Inferior parietal cortex (tissue), 1 donor: Measurements from ENCODE around the gene GRIA2.
"Not testable (repeated sequence)": the region's sequence is repeated elsewhere in the genome, so short reads cannot be mapped to it uniquely, and the experiment has no call there.

ENCODE experiments used
- DNase-seq: peaks from one replicate; pipeline ENCODE4 v3.0.0-alpha.2; 2016; ENCODE audit errors: extremely low spot score

Gene GRIA2

DNA sequence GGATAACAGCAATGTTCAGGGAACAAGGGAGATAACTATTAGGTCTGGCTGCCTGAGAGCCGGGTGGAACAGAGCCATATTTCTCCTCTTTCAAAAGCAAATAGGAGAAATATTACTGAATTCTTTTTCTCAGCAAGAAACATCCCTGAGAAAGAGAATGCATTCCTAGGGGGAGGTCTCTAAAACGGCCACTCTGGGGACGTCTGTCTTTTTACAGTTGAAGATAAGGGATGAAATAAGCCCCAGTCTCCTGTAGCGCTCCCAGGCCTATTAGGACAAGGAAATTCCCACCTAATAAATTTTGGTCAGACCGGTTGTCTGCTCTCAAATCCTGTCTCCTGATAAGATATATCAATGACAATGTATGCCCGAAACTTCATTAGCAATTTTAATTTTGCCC is 37.6 kb downstream of the GRIA2 start:
- not testable (repeated sequence) for DNase-seq

- no peak for DNase-seq
Measured at GRCh38 chr4:157265281-157265680, 44.8 kb downstream of the GRIA2 start.

GRCh38 chr4:157270108-157270507 is 49.6 kb downstream of the GRIA2 start:
- DNase-seq, result no peak

DNA sequence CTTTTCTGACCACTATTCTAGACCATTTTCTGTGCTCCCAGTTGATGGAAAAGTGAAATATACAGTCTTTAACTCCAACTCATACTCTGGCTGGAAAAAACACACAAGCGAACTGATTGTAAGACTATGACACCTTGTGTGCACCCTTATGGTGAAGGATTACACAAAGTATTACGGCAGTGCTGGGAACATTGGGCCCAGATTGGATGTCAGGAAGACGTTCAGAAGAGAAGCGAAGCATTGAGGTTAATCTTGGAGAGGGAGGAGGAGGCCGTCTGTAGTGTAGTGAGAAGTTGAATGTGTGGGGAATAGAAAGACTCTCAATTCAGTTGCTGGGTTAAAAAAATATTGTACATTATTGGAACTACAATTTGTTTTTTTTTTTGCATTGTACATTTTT is 50.0 kb downstream of the GRIA2 start:
- no peak for DNase-seq

DNA sequence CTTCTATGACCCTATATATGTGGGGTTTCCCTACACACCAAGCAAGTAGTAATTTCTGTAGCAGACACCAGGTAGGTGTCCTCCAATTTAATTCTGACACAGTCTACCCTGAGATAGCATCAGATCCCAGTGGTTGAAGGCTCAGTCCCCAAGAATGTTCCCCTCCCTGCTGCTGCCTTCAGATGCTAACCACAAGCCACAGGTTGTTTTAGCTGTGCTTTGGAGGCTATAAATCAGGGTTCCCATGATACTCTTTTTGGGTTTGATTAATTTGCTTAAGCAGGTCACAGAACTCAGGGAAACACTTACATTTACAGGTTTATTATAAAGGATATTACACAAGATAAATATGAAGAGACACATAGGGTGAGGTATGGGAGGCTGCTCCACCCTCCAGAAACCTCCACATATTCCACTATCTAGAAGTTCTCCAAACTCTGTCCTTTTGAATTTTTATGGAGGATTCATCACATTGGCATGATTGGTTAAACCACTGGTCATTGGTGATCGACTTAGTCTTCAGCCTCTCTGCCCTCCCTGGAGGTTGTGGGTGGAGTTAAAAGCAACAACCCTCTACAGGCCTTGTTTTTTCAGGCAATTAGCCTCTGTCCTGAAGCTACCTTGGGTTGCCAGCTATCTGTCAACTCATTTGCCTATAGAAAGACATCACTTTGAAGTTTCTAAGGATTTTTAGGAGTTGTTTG is 50.8 kb downstream of the GRIA2 start:
- DNase-seq, result no peak

- DNase-seq, result no peak
Measured at GRCh38 chr4:157280673-157281072, 60.1 kb downstream of the GRIA2 start.

- no peak for DNase-seq
Measured at GRCh38 chr4:157282019-157282418, 61.5 kb downstream of the GRIA2 start.

DNA sequence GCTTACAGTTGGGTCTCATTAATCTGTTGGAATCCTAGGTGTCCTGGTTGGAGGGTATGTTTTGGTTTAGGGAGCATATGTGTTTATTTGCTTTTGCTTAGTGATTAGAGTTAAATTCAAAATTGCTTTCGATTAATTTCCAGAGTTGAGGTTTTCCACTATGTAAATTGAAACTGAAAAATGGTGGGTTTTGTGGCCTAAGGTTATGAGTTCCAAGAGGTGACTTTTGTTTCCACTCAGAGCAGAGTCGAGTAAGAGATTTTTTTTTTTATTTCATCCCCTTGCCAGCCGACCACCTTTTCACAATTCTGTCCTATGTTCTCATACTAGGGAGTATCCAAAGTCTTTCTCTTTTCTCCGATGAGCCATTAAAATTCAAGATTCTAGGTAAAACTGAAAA is 66.9 kb downstream of the GRIA2 start:
- no peak for DNase-seq

- DNase-seq, result no peak
Measured at GRCh38 chr4:157290622-157291021, 70.1 kb downstream of the GRIA2 start.

DNA sequence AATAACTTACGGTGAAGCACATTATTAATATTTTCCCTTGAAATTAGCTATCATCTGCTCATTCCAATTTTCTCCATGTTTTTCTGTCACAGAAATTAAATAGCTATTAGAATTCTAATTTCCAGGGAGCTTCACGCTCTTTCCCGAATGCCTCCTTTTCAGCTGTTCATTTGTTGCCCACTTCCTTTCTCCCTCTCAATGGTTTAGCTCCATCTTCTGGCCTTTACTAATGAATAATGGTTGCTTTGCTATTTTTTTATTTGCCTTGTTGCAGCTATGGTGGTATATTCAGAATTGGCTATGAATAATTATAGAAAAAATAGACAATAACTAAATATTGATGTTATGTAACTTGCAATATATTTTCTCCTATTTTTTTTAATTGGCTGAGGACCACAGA is 70.5 kb downstream of the GRIA2 start:
- no peak for DNase-seq

GRCh38 chr4:157293673-157294072 is 73.1 kb downstream of the GRIA2 start:
- DNase-seq, result no peak

- DNase-seq, result no peak
Measured at GRCh38 chr4:157294575-157294974, 74.0 kb downstream of the GRIA2 start.

- no peak for DNase-seq
Measured at GRCh38 chr4:157300701-157301100, 80.2 kb downstream of the GRIA2 start.

DNA sequence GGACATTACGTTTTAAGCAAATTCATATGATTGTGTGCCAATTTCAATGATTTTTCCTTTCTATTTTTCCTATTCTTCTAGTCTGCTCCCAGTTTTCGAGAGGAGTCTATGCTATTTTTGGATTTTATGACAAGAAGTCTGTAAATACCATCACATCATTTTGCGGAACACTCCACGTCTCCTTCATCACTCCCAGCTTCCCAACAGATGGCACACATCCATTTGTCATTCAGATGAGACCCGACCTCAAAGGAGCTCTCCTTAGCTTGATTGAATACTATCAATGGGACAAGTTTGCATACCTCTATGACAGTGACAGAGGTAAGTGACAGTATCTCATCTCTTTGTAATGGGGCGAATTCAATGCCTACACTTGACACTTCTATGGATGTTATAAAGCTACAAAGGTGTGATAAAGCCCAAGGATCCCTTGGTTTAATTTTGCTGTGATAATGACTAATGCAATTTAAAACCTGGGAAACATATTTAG is 83.0 kb downstream of the GRIA2 start:
- DNase-seq, result no peak

DNA sequence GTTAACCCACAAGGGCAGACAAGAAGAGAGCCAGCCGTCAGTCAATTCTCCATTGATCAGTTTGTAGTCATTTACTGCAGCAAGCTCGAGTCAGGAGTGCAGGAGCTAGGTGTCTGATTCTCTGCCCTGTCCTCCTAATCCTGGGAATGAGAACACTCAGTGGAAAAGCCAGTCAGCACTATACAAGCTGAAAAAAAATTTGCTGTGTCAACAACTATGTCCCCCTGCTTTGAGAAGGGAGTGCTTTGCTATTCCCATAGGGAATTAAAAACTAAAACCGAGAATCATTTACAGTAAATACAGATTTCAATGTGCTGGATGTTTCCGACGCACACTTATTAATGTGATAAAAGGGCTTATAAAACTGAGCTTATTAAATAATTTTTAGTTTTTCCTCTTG is 84.2 kb downstream of the GRIA2 start:
- DNase-seq, result no peak

DNA sequence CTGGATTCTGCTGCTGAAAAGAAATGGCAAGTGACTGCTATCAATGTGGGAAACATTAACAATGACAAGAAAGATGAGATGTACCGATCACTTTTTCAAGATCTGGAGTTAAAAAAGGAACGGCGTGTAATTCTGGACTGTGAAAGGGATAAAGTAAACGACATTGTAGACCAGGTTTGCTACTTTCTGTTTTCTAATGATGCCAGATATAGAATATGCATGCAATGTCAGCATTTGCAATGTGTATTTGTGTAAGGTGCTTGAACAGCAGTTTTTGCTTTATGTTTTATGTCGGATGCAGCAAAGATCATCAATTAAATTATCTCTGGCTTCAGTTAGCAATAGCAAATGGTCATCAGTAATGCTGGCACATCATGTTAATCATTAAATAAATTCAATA is 92.2 kb downstream of the GRIA2 start:
- DNase-seq, result no peak

- DNase-seq, result no peak
Measured at GRCh38 chr4:157314906-157315305, 94.4 kb downstream of the GRIA2 start.

DNA sequence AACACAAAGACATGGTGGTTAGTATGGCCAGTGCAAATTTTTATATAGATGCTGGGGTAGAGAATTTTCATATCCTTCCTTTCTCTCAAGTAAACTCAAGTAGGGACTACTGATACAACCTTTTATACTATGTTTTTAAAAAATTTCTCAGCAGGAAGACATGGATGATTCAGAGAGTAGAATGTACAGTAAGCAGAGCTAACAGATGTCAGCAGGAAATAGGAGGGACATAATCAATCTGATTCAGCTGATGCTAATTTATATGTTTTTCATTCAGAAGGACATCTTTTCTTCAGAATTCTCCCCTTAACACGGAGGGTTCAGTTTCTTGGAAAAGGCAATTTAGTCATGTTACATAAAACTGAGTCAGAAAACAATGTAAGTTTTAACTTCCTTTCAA is 95.4 kb downstream of the GRIA2 start:
- DNase-seq, result no peak

GRCh38 chr4:157320092-157320491 is 99.6 kb downstream of the GRIA2 start:
- DNase-seq, result no peak

DNA sequence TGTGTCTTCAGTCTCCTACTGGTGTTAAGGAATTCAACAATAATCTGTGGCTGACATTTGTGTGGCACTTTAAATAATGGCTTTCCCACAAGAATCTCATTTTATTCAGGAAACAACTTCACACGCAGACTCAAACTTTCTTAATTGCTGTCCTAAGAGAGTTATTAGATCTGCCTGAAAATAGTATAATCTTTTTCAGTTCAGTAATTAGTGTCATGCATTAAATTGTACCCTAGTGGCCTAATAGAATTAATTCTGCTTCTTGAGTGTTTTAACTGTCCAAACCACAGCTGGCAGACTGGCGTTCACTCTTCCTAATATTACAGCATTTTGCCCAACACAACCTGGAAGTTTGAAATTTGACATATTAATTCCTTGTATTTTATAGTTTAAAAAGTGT is 107.1 kb downstream of the GRIA2 start:
- DNase-seq, result no peak

- DNase-seq, result no peak
Measured at GRCh38 chr4:157357887-157358286, 137.4 kb downstream of the GRIA2 start.

GRCh38 chr4:157358439-157358838 is 137.9 kb downstream of the GRIA2 start:
- no peak for DNase-seq

- no peak for DNase-seq
Measured at GRCh38 chr4:157358851-157359250, 138.3 kb downstream of the GRIA2 start.

GRCh38 chr4:157363360-157363759 is 142.8 kb downstream of the GRIA2 start:
- no peak for DNase-seq
